A673 (cell line): Measurements from ENCODE around the gene MDK. TPM values are rescaled to one million over a fixed set of nuclear protein-coding genes. Genes with fewer than 3 reads are reported as not detected.
A peak's percentile ranks its signal among the peaks of the same experiment; 100 is the strongest.

Experiments used
- BruUV-seq: library from RNA; stranded (reverse); fragments of 400-500 nt; replicated peaks from 2 replicates; lab custom pipeline; 2021; lab: Mats Ljungman, UMichigan
- CTCF ChIA-PET: fragments of 300-600 bp; sonication (Branson Sonifier 250); formaldehyde crosslinking; loops from one replicate; lab custom pipeline; 2022; ENCODE audit warnings: antibody characterized with exemption; lab: Charles Lee
- POLR2A ChIA-PET: fragments of 300-600 bp; sonication (Branson Sonifier 250); formaldehyde crosslinking; loops from one replicate; lab custom pipeline; 2022; ENCODE audit warnings: antibody characterized with exemption; ENCODE audit not compliant: low non-redundant PET; lab: Charles Lee
- DNase-seq: peaks from one replicate; pipeline ENCODE4 v3.0.0-alpha.2; 2015; ENCODE audit warnings: low spot score
- H3K27ac ChIP-seq: fragments of 200-600 bp; sonication (generic); 2 replicates; pipeline ENCODE4 v1.5.1; 2016; ENCODE audit warnings: mixed run types, low read depth, mild to moderate bottlenecking, mixed read lengths, antibody characterized with exemption, low read length; ENCODE audit not compliant: poor library complexity, severe bottlenecking
- H3K27me3 ChIP-seq: fragments of 200-600 bp; sonication (generic); replicated peaks from 2 replicates; pipeline ENCODE4 v1.6.1; 2017; ENCODE audit warnings: mixed run types, low read depth, mild to moderate bottlenecking, mixed read lengths, antibody characterized with exemption, low read length; ENCODE audit not compliant: insufficient read depth, poor library complexity
- H3K36me3 ChIP-seq: fragments of 200-600 bp; sonication (generic); 2 replicates; pipeline ENCODE4 v1.6.1; 2016; ENCODE audit warnings: mixed run types, mild to moderate bottlenecking, mixed read lengths, antibody characterized with exemption, low read length; ENCODE audit not compliant: insufficient read depth, poor library complexity, severe bottlenecking
- H3K4me1 ChIP-seq: fragments of 200-600 bp; sonication (generic); 2 replicates; pipeline ENCODE4 v1.6.1; 2017; ENCODE audit warnings: mixed run types, mild to moderate bottlenecking, mixed read lengths, antibody characterized with exemption, low read length; ENCODE audit not compliant: insufficient read depth, poor library complexity, severe bottlenecking
- H3K4me3 ChIP-seq: fragments of 200-600 bp; sonication (generic); 2 replicates; pipeline ENCODE4 v1.5.1; 2016; ENCODE audit warnings: low read depth, mixed run types, mild to moderate bottlenecking, mixed read lengths, low read length; ENCODE audit not compliant: poor library complexity, severe bottlenecking
- H3K9me3 ChIP-seq: fragments of 200-600 bp; sonication (generic); 2 replicates; pipeline ENCODE4 v1.6.1; 2016; ENCODE audit warnings: mixed run types, low read depth, mild to moderate bottlenecking, mixed read lengths, antibody characterized with exemption, low read length; ENCODE audit not compliant: poor library complexity, severe bottlenecking
- EZH2 ChIP-seq: fragments of 200-600 bp; sonication (generic); IDR thresholded peaks from 2 replicates; pipeline ENCODE4 v1.6.1; 2017; ENCODE audit warnings: borderline replicate concordance, low read depth, mild to moderate bottlenecking, mixed read lengths, antibody characterized with exemption, low read length; ENCODE audit not compliant: poor library complexity, severe bottlenecking
- intact Hi-C: fragments of 100-400 bp; cut with micrococcal nuclease; formaldehyde crosslinking; loops from one replicate; pipeline ENCODE4 v1.10.0; 2022; ENCODE audit not compliant: unreplicated experiment
- total RNA-seq: library from RNA; stranded (reverse); gene quantifications from 2 replicates; pipeline ENCODE4 v1.2.3, GENCODE V29; 2021
- TF ChIP-seq, protein P1 (sequence below): fragments of 300-800, 200-600 bp; sonication (generic); conservative IDR thresholded peaks from 2 replicates; pipeline ENCODE4 v1.5.1; 2017; ENCODE audit warnings: low read depth, mild to moderate bottlenecking, antibody characterized with exemption, low read length, moderate library complexity, mixed read lengths

The MDK gene
- total RNA-seq, 1 experiment from 2014 or later, result 252 TPM

DNA sequence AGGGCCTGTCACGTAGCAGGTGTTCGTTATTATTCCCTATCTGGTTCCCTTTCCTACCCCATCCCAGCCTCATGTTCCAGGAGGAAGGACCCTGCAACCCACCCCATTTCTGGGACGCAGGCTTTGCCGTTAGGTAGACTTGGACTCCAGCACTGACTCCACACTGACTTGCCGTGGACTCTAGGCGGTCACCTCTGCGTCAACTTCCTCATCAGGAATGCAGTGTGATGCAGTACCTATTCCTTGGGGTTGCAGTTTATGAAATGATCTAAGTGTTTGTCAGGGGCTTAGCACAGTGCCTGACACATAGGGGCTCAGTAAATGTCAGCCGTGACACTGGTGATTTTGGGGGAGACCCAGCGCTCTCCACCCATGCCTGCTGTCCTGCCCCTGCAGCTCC lies 17.4 kb upstream of the MDK start:
- H3K9me3 ChIP-seq, result no peaks in the 10 kb centered on the region
- no peak for TF ChIP-seq EZH2
- TF ChIP-seq, protein P1, sequence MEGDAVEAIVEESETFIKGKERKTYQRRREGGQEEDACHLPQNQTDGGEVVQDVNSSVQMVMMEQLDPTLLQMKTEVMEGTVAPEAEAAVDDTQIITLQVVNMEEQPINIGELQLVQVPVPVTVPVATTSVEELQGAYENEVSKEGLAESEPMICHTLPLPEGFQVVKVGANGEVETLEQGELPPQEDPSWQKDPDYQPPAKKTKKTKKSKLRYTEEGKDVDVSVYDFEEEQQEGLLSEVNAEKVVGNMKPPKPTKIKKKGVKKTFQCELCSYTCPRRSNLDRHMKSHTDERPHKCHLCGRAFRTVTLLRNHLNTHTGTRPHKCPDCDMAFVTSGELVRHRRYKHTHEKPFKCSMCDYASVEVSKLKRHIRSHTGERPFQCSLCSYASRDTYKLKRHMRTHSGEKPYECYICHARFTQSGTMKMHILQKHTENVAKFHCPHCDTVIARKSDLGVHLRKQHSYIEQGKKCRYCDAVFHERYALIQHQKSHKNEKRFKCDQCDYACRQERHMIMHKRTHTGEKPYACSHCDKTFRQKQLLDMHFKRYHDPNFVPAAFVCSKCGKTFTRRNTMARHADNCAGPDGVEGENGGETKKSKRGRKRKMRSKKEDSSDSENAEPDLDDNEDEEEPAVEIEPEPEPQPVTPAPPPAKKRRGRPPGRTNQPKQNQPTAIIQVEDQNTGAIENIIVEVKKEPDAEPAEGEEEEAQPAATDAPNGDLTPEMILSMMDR, result no peak
- BruUV-seq, result no TSS peak
- H3K4me3 ChIP-seq, result no peak overlapping the region
- H3K27ac ChIP-seq, result peak overlapping the region; percentile 18
- H3K27me3 ChIP-seq, result no peaks in the 10 kb centered on the region
- H3K36me3 ChIP-seq, result peaks cover 6% of the 10 kb centered on the region
- ChIA-PET POLR2A (no interaction called here), CTCF (no interaction called here)
- intact Hi-C loops, result no loop called here
- DNase-seq, result no peak
- peaks cover 28% of the 10 kb centered on the region for H3K4me1 ChIP-seq

DNA sequence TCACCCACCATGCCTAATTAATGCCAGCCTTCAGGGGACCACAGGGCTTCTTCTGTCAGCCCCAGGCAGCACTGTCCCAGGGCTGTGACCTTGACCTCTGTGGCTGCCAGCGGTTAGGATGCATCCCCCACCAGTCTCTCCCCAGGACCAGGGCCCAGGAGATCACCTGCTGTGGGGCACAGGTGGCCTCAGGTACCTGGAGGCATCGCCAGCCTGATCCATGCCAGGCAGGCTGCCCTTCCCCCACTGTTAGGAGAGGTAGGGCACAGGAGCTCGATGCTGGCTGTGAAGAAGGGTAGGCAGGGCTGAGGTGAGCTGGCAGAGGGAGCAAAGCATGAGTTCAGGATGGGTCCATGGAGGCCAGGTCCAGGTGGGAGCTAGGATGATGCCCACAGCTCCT lies 16.7 kb upstream of the MDK start:
- TF ChIP-seq, protein P1, result no peak
- no peak for TF ChIP-seq EZH2
- Histone ChIP-seq H3K4me3 (no peak overlapping the region), H3K36me3 (peaks cover 8% of the 10 kb centered on the region), H3K9me3 (no peaks in the 10 kb centered on the region), H3K4me1 (peaks cover 31% of the 10 kb centered on the region), H3K27ac (no peak overlapping the region), H3K27me3 (no peaks in the 10 kb centered on the region)
- intact Hi-C loops, result no loop called here
- ChIA-PET POLR2A (no interaction called here), CTCF (interaction anchor here (1.2 to 1.8 kb wide), 3 partner anchors 13 to 24 kb away, joined by 3 to 13 read pairs (median 5); partner anchors contain the start of gene DGKZ)
- BruUV-seq, result no TSS peak
- DNase-seq, result no peak

DNA sequence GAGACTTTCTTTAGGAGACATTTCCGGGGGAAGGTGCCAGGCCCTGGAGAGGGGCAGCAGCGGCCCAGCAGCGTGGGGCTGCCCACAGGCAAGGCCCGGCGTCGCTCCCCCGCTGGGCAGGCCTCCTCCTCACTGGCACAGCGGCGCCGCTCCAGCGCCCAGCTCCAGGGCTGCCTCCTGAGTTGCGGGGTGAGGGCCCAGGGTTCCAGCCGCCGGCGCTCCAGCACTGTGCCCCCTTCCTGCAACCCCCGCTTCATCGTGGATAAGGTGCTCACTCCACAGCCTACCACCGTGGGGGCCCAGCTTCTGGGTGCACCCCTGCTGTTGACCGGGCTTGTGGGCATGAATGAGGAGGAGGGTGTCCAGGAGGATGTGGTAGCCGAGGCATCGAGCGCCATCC lies 15.2 kb upstream of the MDK start:
- ChIA-PET CTCF (interaction anchor here (1.7 to 1.8 kb wide), 2 partner anchors 14 to 19 kb away, joined by 5 to 13 read pairs; partner anchors contain the start of gene DGKZ), POLR2A (interaction anchor here (0.6 kb wide), 1 partner anchor 8 kb away, joined by 3 read pairs; no protein-coding TSS in a partner anchor)
- H3K4me1 ChIP-seq, result peaks cover 26% of the 10 kb centered on the region
- H3K36me3 ChIP-seq, result peaks cover 18% of the 10 kb centered on the region
- TF ChIP-seq, protein P1, result no peak
- TF ChIP-seq EZH2, result no peak
- no TSS peak for BruUV-seq
- peak overlapping the region; percentile 47 for H3K27ac ChIP-seq
- H3K27me3 ChIP-seq, result no peaks in the 10 kb centered on the region
- H3K9me3 ChIP-seq, result no peaks in the 10 kb centered on the region
- DNase-seq, result no peak
- H3K4me3 ChIP-seq, result no peak overlapping the region
- intact Hi-C loops, result no loop called here
